Stimulated activated CD4-positive, alpha-beta T cell treated with anti-CD3 and anti-CD28 coated beads, TNF-alpha, amount 100 ng/mL, for 48 hours (primary cell): ENCODE data around the gene TGOLN2.
A peak's percentile ranks its signal among the peaks of the same experiment; 100 is the strongest.
"Not testable (repeated sequence)": the region's sequence is repeated elsewhere in the genome, so short reads cannot be mapped to it uniquely, and the experiment has no call there.

Source experiments
- DNase-seq, 3 donors: peaks; one replicate each; pipeline ENCODE4 v3.0.0-alpha.2; 2020; ENCODE audit warnings: low read depth in 3 of 3

Gene TGOLN2

GRCh38 chr2:85327822-85328617, at the start of gene TGOLN2:
Gene TGOLN2 (minus strand): TSS chr2:85327989. CDS start chr2:85327962, 27 bp downstream.
- peak; percentile 86 to 95 (median 89) for DNase-seq

- no peak for DNase-seq
Measured at GRCh38 chr2:85377083-85377482, 49.3 kb upstream of the TGOLN2 start.

DNA sequence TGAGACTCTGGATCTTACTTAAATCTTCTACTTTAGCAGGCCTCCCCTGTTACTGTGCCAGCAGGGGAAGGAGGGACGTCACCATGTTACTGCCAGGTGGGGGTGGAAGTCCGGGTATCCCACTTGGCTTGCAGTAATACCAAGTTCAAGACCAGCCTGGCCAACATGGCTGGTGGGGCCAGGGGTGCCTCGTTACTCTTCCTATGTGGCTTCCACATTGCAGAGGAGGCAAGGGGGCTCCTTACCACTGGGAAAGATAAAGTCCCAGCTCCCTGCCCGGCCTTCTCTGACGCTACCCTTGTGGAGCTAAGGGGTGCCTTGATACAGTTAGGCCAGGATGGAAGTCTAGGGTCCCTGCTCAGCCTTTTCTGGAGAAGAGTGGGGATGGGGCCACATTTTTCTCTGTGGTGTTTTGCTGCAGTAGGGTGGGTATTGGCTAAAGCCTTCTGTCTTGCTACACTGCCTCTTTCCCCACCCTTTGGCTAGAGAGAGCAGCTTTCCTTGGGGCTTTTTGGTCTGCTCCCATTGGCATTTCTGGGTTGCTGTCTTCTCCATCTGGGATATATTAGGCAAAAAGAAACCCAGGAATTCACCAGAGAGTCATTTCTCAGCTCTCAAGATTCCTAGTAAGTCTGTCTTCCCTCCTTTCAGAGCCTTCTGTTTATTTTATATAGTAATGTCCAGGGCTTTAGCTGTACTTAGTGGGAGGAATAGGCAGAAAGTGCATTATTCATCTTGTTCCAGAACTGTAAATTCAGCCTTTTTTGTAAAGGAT, 48.7 kb upstream of the TGOLN2 start:
- DNase-seq, result no peak

GRCh38 chr2:85371045-85371444, 43.3 kb upstream of the TGOLN2 start:
- DNase-seq, result no peak

DNA sequence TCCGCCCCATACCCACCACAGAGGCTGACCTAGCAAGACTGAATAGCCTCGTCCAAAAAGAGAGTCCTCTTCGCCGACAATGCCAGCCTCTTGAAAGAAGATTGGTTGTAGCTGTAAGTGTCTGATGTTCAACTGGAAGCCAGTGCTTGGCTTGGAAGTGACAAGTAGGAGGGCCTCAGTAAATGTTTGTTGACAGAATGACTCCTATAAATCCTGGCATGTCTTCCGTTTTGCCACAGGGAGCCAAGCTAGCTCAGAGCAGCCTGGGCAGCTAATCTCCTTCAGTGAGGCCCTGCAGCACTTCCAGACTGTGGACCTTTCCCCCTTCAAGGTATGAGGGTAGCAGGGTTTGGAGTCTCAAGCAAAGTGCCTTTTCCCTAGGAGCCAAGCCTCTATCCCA, 41.7 kb upstream of the TGOLN2 start:
- DNase-seq, result no peak

DNA sequence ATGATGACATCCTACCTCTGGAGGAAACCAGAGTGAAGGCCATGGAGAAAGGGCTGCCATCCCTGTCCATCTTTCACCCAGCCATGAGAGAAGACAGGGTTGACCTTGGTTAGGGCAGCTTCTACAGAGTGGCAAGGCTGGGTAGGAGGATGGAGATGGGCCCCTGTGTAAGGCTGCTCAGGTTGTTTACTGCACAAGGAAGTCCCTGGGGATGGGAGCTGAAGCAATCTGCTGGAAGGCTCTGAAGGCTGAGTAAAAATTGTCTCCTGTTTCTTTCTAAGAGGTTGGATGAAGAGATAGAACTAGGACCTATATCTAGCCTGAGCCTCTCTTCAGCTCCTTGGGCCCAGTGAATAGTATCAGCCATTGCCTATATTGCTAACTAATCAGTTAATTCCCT, 41.1 kb upstream of the TGOLN2 start:
- DNase-seq, result no peak

GRCh38 chr2:85367180-85367579, 39.4 kb upstream of the TGOLN2 start:
- DNase-seq, result no peak

DNA sequence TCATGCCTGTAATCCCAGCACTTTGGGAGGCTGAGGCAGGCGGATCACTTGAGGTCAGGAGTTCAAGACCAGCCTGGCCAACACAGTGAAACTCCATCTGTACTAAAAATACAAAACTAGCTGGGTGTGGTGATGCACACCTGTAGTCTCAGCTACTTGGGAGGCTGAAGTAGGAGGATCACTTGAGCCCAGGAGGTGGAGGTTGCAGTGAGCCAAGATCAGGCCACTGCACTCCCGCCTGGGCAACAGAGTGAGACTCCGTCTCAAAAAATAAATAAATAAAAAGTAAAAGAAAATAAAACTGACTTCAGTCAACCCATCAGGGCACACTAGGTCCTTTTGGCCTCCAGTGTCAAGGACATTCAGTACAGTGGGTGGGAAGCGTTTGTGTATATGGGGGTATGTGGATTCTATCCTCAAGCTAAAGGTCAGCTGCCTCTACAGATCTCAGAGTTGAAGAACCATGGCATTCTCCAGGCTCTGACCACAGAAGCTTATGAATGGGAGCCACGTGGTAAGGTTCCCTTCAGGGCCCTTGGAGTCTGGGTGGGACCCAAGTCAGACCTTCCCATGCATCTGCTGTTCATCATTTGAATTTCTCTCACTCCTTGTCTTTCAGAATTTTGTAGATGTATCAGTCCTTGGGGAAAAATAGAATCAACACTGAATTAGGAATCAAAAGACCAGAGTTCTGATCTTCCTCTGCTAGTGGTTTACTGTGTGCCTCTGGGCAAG, 35.0 kb upstream of the TGOLN2 start:
- DNase-seq, result not testable (repeated sequence)

DNA sequence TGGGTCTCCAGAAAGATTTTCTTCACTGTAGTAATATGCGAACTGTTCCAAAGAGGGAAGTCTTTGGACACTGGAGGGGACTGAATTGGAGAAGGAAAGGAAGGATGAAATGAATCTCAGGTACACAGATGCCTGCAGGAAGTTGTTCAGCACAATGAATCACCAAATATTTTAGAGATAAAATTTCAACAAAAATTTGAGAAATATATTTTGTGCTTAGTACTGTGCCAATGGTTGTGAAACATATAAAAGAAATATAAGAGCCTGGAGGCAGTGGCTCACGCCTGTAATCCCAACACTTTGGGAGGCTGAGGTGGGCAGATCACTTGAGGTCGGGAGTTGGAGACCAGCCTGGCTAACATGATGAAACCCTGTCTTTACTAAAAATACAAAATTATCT, 29.9 kb upstream of the TGOLN2 start:
- DNase-seq, result no peak

DNA sequence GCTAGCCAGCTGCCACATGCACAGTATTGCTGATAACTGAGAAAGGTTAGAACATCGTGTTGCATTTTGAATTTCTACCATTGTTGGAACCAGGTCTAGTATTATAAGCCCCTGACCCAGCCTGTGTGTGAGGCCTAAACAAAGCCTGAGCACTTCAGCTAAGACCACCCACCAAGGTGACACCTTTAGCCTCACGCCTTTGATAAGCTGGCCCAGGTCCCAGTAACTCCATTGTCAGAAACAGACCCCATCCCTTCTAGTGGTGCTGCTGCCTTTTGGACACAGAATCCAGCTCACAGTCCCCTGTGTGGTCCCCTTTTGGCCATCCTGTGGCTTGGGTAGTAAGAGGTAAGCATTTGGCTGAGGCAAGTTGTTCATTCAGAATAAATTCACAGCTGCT, 28.4 kb upstream of the TGOLN2 start:
- DNase-seq, result no peak

GRCh38 chr2:85355521-85355920, 27.7 kb upstream of the TGOLN2 start:
- no peak for DNase-seq

- DNase-seq, result no peak
Measured at GRCh38 chr2:85355073-85355410, 27.3 kb upstream of the TGOLN2 start.

DNA sequence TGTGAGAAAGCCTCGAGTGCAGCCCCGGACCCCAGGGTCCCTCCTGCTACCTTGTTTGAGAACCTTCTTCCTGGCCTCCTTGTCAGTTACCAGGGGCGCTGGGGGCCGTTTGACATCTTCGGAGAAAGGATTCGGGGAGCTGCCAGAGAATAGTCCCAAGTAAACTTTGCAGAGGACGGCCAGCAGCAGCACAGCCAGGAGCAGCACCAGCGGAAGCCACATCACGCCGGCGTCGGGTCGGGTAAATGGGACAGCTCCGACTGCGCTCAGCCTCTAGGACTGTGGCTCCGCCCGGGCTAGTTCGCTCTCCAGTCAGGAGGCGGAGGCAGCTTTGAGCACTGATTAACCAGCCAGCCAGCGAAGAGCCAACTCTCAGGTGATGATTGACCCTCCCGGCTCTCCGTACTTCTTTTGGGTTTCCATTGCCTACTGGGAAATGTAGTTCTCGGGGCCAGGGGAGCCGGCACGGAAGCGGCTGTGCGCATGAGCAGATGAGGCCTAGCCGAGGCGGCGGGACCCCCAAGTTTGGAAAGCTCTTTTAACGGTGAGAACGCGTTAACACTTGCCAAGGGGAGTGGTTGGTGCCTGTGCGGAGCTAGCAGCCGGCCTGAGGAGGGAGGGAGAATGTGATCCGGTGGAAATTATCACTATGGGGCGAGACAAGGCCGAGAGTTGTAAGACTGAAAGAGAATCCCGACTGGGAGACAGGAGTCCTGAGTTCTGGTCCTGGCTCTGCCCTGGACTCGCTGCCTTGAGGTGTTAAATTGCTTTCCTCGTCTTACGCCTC, 26.7 kb upstream of the TGOLN2 start, which contains the start of the genes ELMOD3 and RETSAT:
ELMOD3 (plus strand) TSS at position 484 of the 787 bp plus-strand sequence. CDS start 2,430 bp downstream, outside the sequence.
RETSAT (minus strand) TSS at position 243 of the 787 bp plus-strand sequence; CDS start at position 222, 21 bp downstream.
- DNase-seq, result peak; percentile 91 to 98 (median 95)

DNA sequence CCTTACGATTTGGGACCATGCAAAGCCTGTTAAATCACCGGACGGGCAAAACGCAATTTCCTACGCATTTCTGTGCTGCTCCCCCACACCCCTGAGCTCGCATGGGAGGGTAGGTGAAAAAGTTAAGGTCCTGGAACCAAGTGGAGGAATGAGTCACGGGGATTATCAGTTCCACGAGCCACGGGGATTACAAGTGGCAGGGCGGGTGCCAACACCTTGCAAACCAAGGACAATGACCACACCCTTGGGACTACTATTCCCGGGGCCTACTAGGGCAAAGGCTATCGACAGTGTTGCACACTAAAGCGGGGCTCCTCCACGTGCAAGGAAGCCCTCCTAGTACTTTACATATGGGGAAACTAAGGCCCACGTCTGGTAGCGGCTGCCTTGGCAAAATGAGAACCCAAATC, 26.1 kb upstream of the TGOLN2 start:
- DNase-seq, result no peak

DNA sequence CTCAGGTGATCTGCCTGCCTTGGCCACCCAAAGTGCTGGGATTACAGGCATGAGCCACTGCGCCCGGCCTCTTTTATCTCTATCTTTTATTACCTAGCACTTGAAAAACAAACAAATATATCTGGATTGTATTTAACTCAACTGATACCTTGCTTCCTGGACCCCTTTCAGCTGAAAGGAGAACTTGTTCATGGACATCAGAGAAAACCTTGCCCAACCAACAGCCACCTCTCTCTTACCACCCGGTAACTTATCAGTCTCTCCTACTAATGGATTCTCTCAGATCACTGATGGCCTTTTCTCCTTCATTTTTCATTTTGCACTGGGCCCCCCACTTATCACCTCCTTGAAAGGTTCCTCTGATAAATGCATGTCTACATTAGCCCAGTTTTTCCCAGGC, 19.8 kb upstream of the TGOLN2 start:
- DNase-seq, result no peak

DNA sequence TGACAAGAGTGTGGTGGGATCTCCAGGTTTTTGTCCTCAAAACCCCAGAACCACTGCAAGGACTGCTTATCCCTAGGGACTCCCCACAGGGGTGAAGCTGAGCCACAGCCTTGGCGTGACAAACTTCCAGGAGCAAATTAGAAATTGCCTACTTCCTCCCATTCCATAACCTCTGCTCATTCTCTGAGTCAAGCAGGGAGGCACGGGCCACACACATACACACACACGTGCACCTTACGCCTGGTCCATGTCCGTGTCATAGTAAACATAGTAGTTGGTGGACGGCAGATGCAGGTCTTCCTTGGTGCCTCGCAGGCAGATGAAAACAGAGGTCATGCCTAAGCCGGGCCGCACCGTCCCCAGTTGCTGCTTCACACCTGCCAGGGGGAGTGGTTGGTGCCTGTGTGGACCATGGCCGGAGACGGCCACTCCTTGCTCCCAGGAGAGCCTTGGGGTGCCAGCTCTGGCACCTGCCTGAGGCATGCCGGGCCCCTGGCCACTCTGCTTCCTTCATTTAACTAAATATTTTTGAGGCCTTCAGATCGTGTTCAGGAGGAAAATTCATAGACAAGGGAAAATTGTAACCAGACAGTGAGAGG, 16.7 kb upstream of the TGOLN2 start:
- DNase-seq, result no peak

- not testable (repeated sequence) for DNase-seq
Measured at GRCh38 chr2:85343207-85343895, 15.6 kb upstream of the TGOLN2 start.

- no peak for DNase-seq
Measured at GRCh38 chr2:85342156-85342555, 14.4 kb upstream of the TGOLN2 start.

GRCh38 chr2:85341269-85342029, 13.7 kb upstream of the TGOLN2 start:
- DNase-seq, result no peak
